Measurements from ENCODE around the gene PLA2G2C.

The PLA2G2C gene

GRCh38 chr1:20152599-20152930 is 33.8 kb downstream of the PLA2G2C start:
- no peak for DNase-seq (ENCODE audit: low read depth)

- peak; percentile 74 for DNase-seq (ENCODE audit: low read depth)
These were observed 34.3 kb downstream of the PLA2G2C start for GRCh38 chr1:20151906-20152598.

GRCh38 chr1:20150969-20151368 is 35.3 kb downstream of the PLA2G2C start:
- DNase-seq (ENCODE audit: low read depth) = no peak

GRCh38 chr1:20150326-20150705 is 36.0 kb downstream of the PLA2G2C start:
- no peak for DNase-seq (ENCODE audit: low read depth)

GRCh38 chr1:20149601-20150325 is 36.6 kb downstream of the PLA2G2C start:
- no peak for DNase-seq (ENCODE audit: low read depth)

GRCh38 chr1:20148571-20149500 is 37.5 kb downstream of the PLA2G2C start:
- DNase-seq (ENCODE audit: low read depth) = no peak

GRCh38 chr1:20147846-20148570 is 38.3 kb downstream of the PLA2G2C start:
- DNase-seq (ENCODE audit: low read depth) = no peak

GRCh38 chr1:20143734-20144565 is 42.4 kb downstream of the PLA2G2C start:
- no peak for DNase-seq (ENCODE audit: low read depth)

- DNase-seq (ENCODE audit: low read depth) = no peak
These were observed 43.0 kb downstream of the PLA2G2C start for GRCh38 chr1:20143318-20143717.

- DNase-seq (ENCODE audit: low read depth) = no peak
These were observed 44.2 kb downstream of the PLA2G2C start for GRCh38 chr1:20142001-20142710.

- no peak for DNase-seq (ENCODE audit: low read depth)
These were observed 44.9 kb downstream of the PLA2G2C start for GRCh38 chr1:20141466-20141865.

- DNase-seq (ENCODE audit: low read depth) = no peak
These were observed 45.3 kb downstream of the PLA2G2C start for GRCh38 chr1:20141001-20141400.

- DNase-seq (ENCODE audit: low read depth) = no peak
These were observed 46.3 kb downstream of the PLA2G2C start for GRCh38 chr1:20139776-20140612.

GRCh38 chr1:20138961-20139550 is 47.3 kb downstream of the PLA2G2C start, which contains the start of gene PLA2G2F:
PLA2G2F (plus strand) TSS chr1:20139323; CDS start chr1:20139428, 105 bp downstream.
- no peak for DNase-seq (ENCODE audit: low read depth)

GRCh38 chr1:20138346-20138745 is 48.0 kb downstream of the PLA2G2C start:
- no peak for DNase-seq (ENCODE audit: low read depth)

- DNase-seq (ENCODE audit: low read depth) = no peak
These were observed 48.7 kb downstream of the PLA2G2C start for GRCh38 chr1:20137604-20138003.

GRCh38 chr1:20137055-20137454 is 49.3 kb downstream of the PLA2G2C start:
- DNase-seq (ENCODE audit: low read depth) = no peak

- no peak for DNase-seq (ENCODE audit: low read depth)
These were observed 50.1 kb downstream of the PLA2G2C start for GRCh38 chr1:20136249-20136648.

GRCh38 chr1:20134995-20135394 is 51.3 kb downstream of the PLA2G2C start:
- no peak for DNase-seq (ENCODE audit: low read depth)

Data from ELR (cell line).